ENCODE data around the gene OAT. TPM values are rescaled to one million over a fixed set of nuclear protein-coding genes. Genes with fewer than 3 reads are reported as not detected.

Gene OAT
- total RNA-seq, 1 experiment from 2014 or later: 79.8 TPM

- H3K4me1 ChIP-seq (ENCODE audit: insufficient read depth, low read length): peaks cover 19% of the 10 kb centered on the region
- no peak overlapping the region for H3K4me2 ChIP-seq (ENCODE audit: low read length)
- no TSS peak for BruUV-seq (replicated peaks)
- TF ChIP-seq EZH2 (IDR thresholded peaks at IDR 0.05; ENCODE audit: low read length, unreplicated experiment) (no peak), CTCF (conservative IDR thresholded peaks at IDR 0.05; ENCODE audit: low read depth, low read length) (no peak), EZH2phosphoT487 (IDR thresholded peaks at IDR 0.05; ENCODE audit: borderline replicate concordance, low read length) (no peak)
- H3K27ac ChIP-seq (ENCODE audit: low read length): no peak overlapping the region
- intact Hi-C loops (cut with micrococcal nuclease): loop anchor here (10.0 kb wide), 1 partner anchor 290 kb away; the partner anchor contains the start of gene CHST15
- no peaks in the 10 kb centered on the region for H3K9me3 ChIP-seq (ENCODE audit: low read length)
- H3K79me2 ChIP-seq (ENCODE audit: low read length): no peaks in the 10 kb centered on the region
- no peaks in the 10 kb centered on the region for H3K27me3 ChIP-seq (ENCODE audit: low read length)
- H4K20me1 ChIP-seq (ENCODE audit: low read length): no peaks in the 10 kb centered on the region
- H3K9ac ChIP-seq (ENCODE audit: low read length): no peak overlapping the region
- POLR2A ChIA-PET (ENCODE audit: unreplicated experiment): no interaction called here
- CTCF ChIA-PET: no interaction called here
- DNase-seq (no peak), ATAC-seq (no peak)
- no peak overlapping the region for H2AFZ ChIP-seq (ENCODE audit: low read length)
- no peak overlapping the region for H3K4me3 ChIP-seq (ENCODE audit: low read length)
- no peaks in the 10 kb centered on the region for H3F3A ChIP-seq (ENCODE audit: low read length, unreplicated experiment)
- H3K9me2 ChIP-seq (replicated peaks; ENCODE audit: low read length): no peaks in the 10 kb centered on the region
- no peaks in the 10 kb centered on the region for H3K36me3 ChIP-seq (ENCODE audit: low read depth, low read length)
Measured at GRCh38 chr10:124384591-124385190, 34.0 kb downstream of the OAT start.

DNA sequence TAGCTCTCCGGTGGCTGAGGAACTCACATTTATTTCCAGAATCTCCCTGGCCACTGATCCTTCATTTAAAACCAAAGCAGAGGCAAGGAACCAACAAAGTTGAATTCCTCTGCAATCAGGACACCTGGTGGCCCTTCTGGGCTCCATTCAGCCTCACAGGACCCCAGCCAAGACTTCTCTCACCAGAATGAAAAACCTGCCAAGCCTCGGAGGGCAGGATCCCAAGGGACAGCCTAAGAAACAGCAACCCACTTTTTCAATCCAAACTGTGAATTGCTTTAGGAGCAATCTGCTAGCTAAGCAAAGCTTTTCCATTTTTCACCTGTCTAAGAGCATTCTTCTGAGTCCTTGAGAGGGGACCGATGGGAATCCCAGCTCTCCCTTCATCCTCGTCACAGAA lies 34.6 kb downstream of the OAT start:
- intact Hi-C loops (cut with micrococcal nuclease): loop anchor here (10.0 kb wide), 1 partner anchor 289 kb away; the partner anchor contains the start of gene CHST15
- Histone ChIP-seq H3K27ac (ENCODE audit: low read length) (no peak overlapping the region), H3K9ac (ENCODE audit: low read length) (no peak overlapping the region), H3K79me2 (ENCODE audit: low read length) (no peaks in the 10 kb centered on the region), H3K9me3 (ENCODE audit: low read length) (no peaks in the 10 kb centered on the region), H3F3A (ENCODE audit: low read length, unreplicated experiment) (no peaks in the 10 kb centered on the region), H3K9me2 (replicated peaks; ENCODE audit: low read length) (no peaks in the 10 kb centered on the region), H3K4me3 (ENCODE audit: low read length) (no peak overlapping the region), H3K4me2 (ENCODE audit: low read length) (no peak overlapping the region), H3K36me3 (ENCODE audit: low read depth, low read length) (no peaks in the 10 kb centered on the region), H4K20me1 (ENCODE audit: low read length) (no peaks in the 10 kb centered on the region), H3K4me1 (ENCODE audit: insufficient read depth, low read length) (peaks cover 24% of the 10 kb centered on the region), H2AFZ (ENCODE audit: low read length) (no peak overlapping the region), H3K27me3 (ENCODE audit: low read length) (no peaks in the 10 kb centered on the region)
- ATAC-seq: no peak
- ChIA-PET CTCF (no interaction called here), POLR2A (ENCODE audit: unreplicated experiment) (no interaction called here)
- no peak for DNase-seq
- TF ChIP-seq EZH2 (IDR thresholded peaks at IDR 0.05; ENCODE audit: low read length, unreplicated experiment) (no peak), CTCF (conservative IDR thresholded peaks at IDR 0.05; ENCODE audit: low read depth, low read length) (no peak), EZH2phosphoT487 (IDR thresholded peaks at IDR 0.05; ENCODE audit: borderline replicate concordance, low read length) (no peak)
- no TSS peak for BruUV-seq (replicated peaks)

DNA sequence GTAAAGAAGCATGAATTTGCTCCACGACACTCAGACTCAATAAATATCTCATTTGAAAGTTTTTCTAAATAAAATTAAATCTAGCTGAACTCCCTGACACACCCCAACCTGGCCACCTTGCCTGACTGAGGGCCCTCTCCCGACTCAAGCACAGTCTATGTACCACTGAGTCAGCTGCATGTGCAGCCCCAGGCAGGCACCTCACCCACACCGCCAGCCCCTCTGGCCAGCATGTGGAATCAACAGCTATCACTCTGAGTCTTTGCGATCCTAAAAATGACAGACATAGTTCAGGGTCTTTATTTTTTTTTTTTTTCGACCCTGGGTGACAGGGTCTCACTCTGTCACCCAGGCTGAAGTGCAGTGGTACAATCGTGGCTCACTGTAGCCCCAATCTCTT lies 35.2 kb downstream of the OAT start:
- no peaks in the 10 kb centered on the region for H4K20me1 ChIP-seq (ENCODE audit: low read length)
- TF ChIP-seq EZH2 (IDR thresholded peaks at IDR 0.05; ENCODE audit: low read length, unreplicated experiment) (no peak), CTCF (conservative IDR thresholded peaks at IDR 0.05; ENCODE audit: low read depth, low read length) (no peak), EZH2phosphoT487 (IDR thresholded peaks at IDR 0.05; ENCODE audit: borderline replicate concordance, low read length) (no peak)
- DNase-seq (no peak), ATAC-seq (no peak)
- no TSS peak for BruUV-seq (replicated peaks)
- H3K27ac ChIP-seq (ENCODE audit: low read length): no peak overlapping the region
- H3K27me3 ChIP-seq (ENCODE audit: low read length): no peaks in the 10 kb centered on the region
- H3F3A ChIP-seq (ENCODE audit: low read length, unreplicated experiment): no peaks in the 10 kb centered on the region
- CTCF ChIA-PET: no interaction called here
- intact Hi-C loops (cut with micrococcal nuclease): loop anchor here (10.0 kb wide), 1 partner anchor 289 kb away; the partner anchor contains the start of gene CHST15
- H3K79me2 ChIP-seq (ENCODE audit: low read length): no peaks in the 10 kb centered on the region
- H3K9ac ChIP-seq (ENCODE audit: low read length): no peak overlapping the region
- H3K4me2 ChIP-seq (ENCODE audit: low read length): no peak overlapping the region
- no peaks in the 10 kb centered on the region for H3K36me3 ChIP-seq (ENCODE audit: low read depth, low read length)
- H3K9me3 ChIP-seq (ENCODE audit: low read length): no peaks in the 10 kb centered on the region
- peaks cover 25% of the 10 kb centered on the region for H3K4me1 ChIP-seq (ENCODE audit: insufficient read depth, low read length)
- H2AFZ ChIP-seq (ENCODE audit: low read length): no peak overlapping the region
- POLR2A ChIA-PET (ENCODE audit: unreplicated experiment): no interaction called here
- H3K4me3 ChIP-seq (ENCODE audit: low read length): no peak overlapping the region
- H3K9me2 ChIP-seq (replicated peaks; ENCODE audit: low read length): no peaks in the 10 kb centered on the region

All from PC-3 (cell line).